ENCODE data around the gene RFTN1.

The RFTN1 gene

GRCh38 chr3:16513141-16514020, at the start of gene RFTN1:
Gene RFTN1, minus strand, starts transcription at chr3:16513699. Its CDS starts 19,830 bp downstream, at chr3:16493869.
- H3K27ac Mint-ChIP-seq (ENCODE audit: low read depth) = peak within 1 kb of the TSS; percentile 99
- H3K36me3 Mint-ChIP-seq (ENCODE audit: insufficient read depth) = peaks cover 28% of the 10 kb centered on the region
- peaks cover 72% of the 10 kb centered on the region for H3K4me1 Mint-ChIP-seq
- no peaks in the 10 kb centered on the region for H3K9me3 Mint-ChIP-seq
- ATAC-seq (replicated peaks; ENCODE audit: extremely low read depth, poor library complexity, severe bottlenecking) = no peak
- H3K4me3 Mint-ChIP-seq = peak within 1 kb of the TSS; percentile 97
- H3K27me3 Mint-ChIP-seq = no peaks in the 10 kb centered on the region
- peak; percentile 26 to 44 for DNase-seq (ENCODE audit: low spot score in 2 of 2)

DNA sequence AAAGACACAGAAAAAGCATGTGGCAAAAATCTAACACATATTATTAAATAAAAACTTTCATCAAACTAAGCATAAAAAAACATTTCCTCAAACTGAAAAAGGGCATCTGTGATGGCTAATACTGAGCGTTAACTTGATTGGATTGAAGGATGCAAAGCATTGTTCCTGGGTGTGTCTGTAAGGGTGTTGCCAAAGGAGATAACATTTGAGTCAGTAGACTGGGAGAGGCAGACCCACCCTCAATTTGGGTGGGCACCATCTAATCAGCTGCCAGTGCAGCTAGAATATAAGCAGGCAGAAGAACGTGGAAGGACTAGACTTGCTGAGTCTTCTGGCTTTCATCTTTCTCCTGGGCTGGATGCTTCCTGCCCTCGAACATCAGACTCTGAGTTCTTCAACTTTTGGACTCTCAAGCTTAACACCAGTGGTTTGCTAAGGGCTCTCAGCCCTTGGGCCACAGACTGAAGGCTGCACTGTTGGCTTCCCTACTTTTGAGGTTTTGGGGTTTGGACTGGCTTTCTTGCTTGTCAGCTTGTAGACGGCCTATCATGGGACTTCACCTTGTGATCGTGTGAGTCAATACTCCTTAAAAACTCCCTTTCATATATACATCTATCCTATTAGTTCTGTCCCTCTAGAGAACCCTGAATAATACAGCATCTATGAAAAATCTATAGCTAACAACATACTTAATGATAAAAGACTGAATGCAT, 46.3 kb upstream of the RFTN1 start:
- DNase-seq (ENCODE audit: low spot score in 2 of 2) = no peak
- H3K27ac Mint-ChIP-seq (ENCODE audit: low read depth) = no peak overlapping the region
- no peaks in the 10 kb centered on the region for H3K36me3 Mint-ChIP-seq (ENCODE audit: insufficient read depth)
- H3K27me3 Mint-ChIP-seq = peaks cover 10% of the 10 kb centered on the region
- no peak for ATAC-seq (replicated peaks; ENCODE audit: extremely low read depth, poor library complexity, severe bottlenecking)
- H3K4me3 Mint-ChIP-seq = no peak overlapping the region
- H3K9me3 Mint-ChIP-seq = no peaks in the 10 kb centered on the region
- H3K4me1 Mint-ChIP-seq = no peaks in the 10 kb centered on the region

- H3K4me1 Mint-ChIP-seq = no peaks in the 10 kb centered on the region
- ATAC-seq (replicated peaks; ENCODE audit: extremely low read depth, poor library complexity, severe bottlenecking) (no peak), DNase-seq (ENCODE audit: low spot score in 2 of 2) (no peak)
- H3K36me3 Mint-ChIP-seq (ENCODE audit: insufficient read depth) = no peaks in the 10 kb centered on the region
- H3K27ac Mint-ChIP-seq (ENCODE audit: low read depth) = no peak overlapping the region
- no peak overlapping the region for H3K4me3 Mint-ChIP-seq
- H3K9me3 Mint-ChIP-seq = no peaks in the 10 kb centered on the region
- H3K27me3 Mint-ChIP-seq = peaks cover 10% of the 10 kb centered on the region
Measured at GRCh38 chr3:16554126-16554525, 40.6 kb upstream of the RFTN1 start.

DNA sequence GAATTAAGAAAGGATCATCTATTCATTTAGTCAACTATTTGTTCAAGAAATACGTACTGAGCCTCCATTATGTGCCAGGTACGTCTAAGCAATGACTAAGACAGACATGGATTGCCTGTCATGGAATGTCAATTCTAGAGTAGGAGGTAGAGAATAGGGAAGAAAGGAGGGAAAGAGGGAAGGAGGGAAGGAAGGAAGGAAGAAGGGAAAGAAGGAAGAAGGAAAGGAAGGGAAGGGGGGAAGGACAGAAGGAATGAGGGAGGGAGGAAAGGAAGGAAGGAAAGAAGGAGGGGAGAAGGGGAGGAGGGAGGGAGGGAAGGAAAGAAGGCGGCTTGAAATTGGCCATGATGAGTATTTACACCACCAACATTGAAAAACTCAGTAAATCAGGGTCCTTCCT, 39.3 kb upstream of the RFTN1 start:
- Mint-ChIP-seq H3K4me3 (no peak overlapping the region), H3K27ac (ENCODE audit: low read depth) (no peak overlapping the region), H3K4me1 (no peaks in the 10 kb centered on the region), H3K36me3 (ENCODE audit: insufficient read depth) (no peaks in the 10 kb centered on the region), H3K9me3 (no peaks in the 10 kb centered on the region), H3K27me3 (peaks cover 2% of the 10 kb centered on the region)
- DNase-seq (ENCODE audit: low spot score in 2 of 2) = no peak
- ATAC-seq (replicated peaks; ENCODE audit: extremely low read depth, poor library complexity, severe bottlenecking) = no peak

DNA sequence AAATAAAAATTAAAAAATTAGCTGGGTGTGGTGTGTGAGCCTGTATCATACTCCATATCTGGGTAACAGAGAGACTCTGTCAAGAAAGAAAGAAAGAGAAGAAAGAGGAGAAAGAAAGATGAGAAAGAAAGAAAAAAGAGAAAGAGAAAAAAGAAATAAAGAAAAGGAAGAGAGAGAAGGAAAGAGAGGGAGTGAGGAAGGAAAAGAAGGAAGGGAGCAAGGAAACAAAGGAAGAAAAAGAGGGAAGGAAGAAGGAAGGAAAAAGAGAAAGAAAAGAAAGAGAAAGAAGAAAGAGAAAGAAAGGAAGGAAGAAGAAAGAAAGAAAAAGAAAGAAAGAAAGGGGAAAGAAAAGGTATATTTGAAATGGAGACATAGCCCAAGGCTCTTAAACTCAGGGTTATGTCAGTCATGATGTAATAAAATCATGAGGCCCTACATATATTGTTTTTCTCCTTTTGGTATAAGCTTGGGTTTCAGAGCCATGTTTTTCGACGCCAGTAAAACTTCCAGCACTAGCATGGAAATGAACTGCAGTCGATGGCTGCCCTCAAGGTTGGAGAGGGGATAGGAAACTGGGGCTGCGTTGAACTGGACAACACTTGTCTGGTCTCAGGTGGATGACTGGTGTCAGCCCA, 38.0 kb upstream of the RFTN1 start:
- Mint-ChIP-seq H3K27ac (ENCODE audit: low read depth) (peak overlapping the region; percentile 92), H3K4me3 (no peak overlapping the region), H3K9me3 (no peaks in the 10 kb centered on the region), H3K27me3 (no peaks in the 10 kb centered on the region), H3K4me1 (peaks cover 3% of the 10 kb centered on the region), H3K36me3 (ENCODE audit: insufficient read depth) (no peaks in the 10 kb centered on the region)
- ATAC-seq (replicated peaks; ENCODE audit: extremely low read depth, poor library complexity, severe bottlenecking) (no peak), DNase-seq (ENCODE audit: low spot score in 2 of 2) (no peak)

GRCh38 chr3:16550676-16551341, 37.3 kb upstream of the RFTN1 start:
- H3K4me3 Mint-ChIP-seq = no peak overlapping the region

DNA sequence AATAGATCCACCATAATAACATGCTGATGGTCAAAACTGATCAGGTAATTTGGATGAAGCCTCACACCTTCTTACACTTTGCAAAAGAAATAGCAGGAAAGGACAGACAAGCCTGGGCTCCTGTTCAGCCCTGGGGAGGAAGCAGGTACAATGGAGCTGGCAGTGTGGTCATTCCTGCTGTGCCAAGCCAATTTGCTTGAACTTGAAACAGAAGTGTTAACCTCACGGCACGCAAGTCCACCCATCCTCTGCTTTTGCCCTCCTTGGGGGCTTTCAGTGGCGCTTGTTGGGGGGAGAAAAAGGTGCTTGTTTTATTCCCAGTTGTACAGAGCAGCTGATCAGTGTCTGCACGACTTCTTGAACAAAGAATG, 36.8 kb upstream of the RFTN1 start:
- Mint-ChIP-seq H3K27me3 (no peaks in the 10 kb centered on the region), H3K4me1 (peaks cover 14% of the 10 kb centered on the region), H3K9me3 (no peaks in the 10 kb centered on the region)

More at GRCh38 chr3:16550676-16551341, 37.3 kb upstream of the RFTN1 start:
- Mint-ChIP-seq H3K36me3 (ENCODE audit: insufficient read depth) (no peaks in the 10 kb centered on the region), H3K4me1 (peaks cover 9% of the 10 kb centered on the region), H3K9me3 (no peaks in the 10 kb centered on the region), H3K27me3 (no peaks in the 10 kb centered on the region), H3K27ac (ENCODE audit: low read depth) (peak overlapping the region; percentile 92)
- peak; percentile 56 to 73 for DNase-seq (ENCODE audit: low spot score in 2 of 2)
- ATAC-seq (replicated peaks; ENCODE audit: extremely low read depth, poor library complexity, severe bottlenecking) = peak; percentile 97

GRCh38 chr3:16548721-16549120, 35.2 kb upstream of the RFTN1 start:
- Mint-ChIP-seq H3K27me3 (no peaks in the 10 kb centered on the region), H3K4me3 (no peak overlapping the region), H3K9me3 (no peaks in the 10 kb centered on the region), H3K4me1 (peaks cover 14% of the 10 kb centered on the region), H3K36me3 (ENCODE audit: insufficient read depth) (no peaks in the 10 kb centered on the region), H3K27ac (ENCODE audit: low read depth) (no peak overlapping the region)
- DNase-seq (ENCODE audit: low spot score in 2 of 2) = no peak
- ATAC-seq (replicated peaks; ENCODE audit: extremely low read depth, poor library complexity, severe bottlenecking) = no peak

More for the DNA sequence above, 36.8 kb upstream of the RFTN1 start:
- DNase-seq (ENCODE audit: low spot score in 2 of 2) (no peak), ATAC-seq (replicated peaks; ENCODE audit: extremely low read depth, poor library complexity, severe bottlenecking) (no peak)
- H3K4me3 Mint-ChIP-seq = no peak overlapping the region
- H3K27ac Mint-ChIP-seq (ENCODE audit: low read depth) = no peak overlapping the region
- no peaks in the 10 kb centered on the region for H3K36me3 Mint-ChIP-seq (ENCODE audit: insufficient read depth)

GRCh38 chr3:16547561-16548357, 34.3 kb upstream of the RFTN1 start:
- no peak for ATAC-seq (replicated peaks; ENCODE audit: extremely low read depth, poor library complexity, severe bottlenecking)
- H3K4me1 Mint-ChIP-seq = peaks cover 14% of the 10 kb centered on the region
- H3K27me3 Mint-ChIP-seq = no peaks in the 10 kb centered on the region
- no peaks in the 10 kb centered on the region for H3K36me3 Mint-ChIP-seq (ENCODE audit: insufficient read depth)
- no peak overlapping the region for H3K27ac Mint-ChIP-seq (ENCODE audit: low read depth)
- no peaks in the 10 kb centered on the region for H3K9me3 Mint-ChIP-seq
- no peak for DNase-seq (ENCODE audit: low spot score in 2 of 2)
- H3K4me3 Mint-ChIP-seq = no peak overlapping the region

DNA sequence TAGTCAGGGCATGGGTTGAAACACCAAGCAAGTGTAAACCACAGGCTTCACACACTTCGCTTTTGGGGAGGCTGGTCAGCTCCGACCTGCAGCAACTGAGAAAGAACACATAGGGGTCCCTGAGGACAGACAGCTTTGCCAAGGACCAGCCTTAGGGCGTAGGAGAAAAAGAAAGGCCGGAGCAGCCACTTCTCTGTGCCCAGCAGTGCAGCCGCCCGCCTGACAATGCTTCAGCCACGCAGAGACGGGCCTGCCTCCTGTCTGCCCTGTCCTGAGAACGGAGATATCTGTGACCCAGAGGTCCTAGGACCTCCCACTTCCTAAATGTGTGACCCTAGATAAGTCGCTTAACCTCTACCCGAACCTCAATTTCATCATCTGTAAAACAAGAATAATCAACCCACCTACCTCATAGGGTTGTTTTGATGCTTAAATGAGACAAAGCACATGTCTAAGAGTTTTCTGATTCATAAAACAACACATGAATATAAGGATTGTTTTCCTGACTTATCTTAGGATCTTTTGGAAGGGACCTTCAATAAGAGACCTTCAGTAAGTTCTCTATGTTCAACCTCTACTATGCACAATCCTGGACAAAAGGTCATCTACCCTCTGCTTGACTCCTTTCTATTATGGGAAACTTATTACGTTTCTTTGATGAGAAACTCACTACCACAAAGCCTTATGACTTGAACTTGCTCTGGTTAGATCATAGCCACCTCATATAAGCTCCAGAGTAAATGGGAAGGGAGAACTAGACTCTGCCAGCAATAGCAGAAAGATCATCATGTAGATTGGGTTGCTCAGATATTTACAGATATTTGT, 32.9 kb upstream of the RFTN1 start:
- Mint-ChIP-seq H3K27me3 (no peaks in the 10 kb centered on the region), H3K27ac (ENCODE audit: low read depth) (no peak overlapping the region), H3K36me3 (ENCODE audit: insufficient read depth) (no peaks in the 10 kb centered on the region), H3K9me3 (no peaks in the 10 kb centered on the region), H3K4me1 (peaks cover 14% of the 10 kb centered on the region), H3K4me3 (no peak overlapping the region)
- no peak for ATAC-seq (replicated peaks; ENCODE audit: extremely low read depth, poor library complexity, severe bottlenecking)
- no peak for DNase-seq (ENCODE audit: low spot score in 2 of 2)

GRCh38 chr3:16545413-16546185, 32.1 kb upstream of the RFTN1 start:
- no peak overlapping the region for H3K27ac Mint-ChIP-seq (ENCODE audit: low read depth)
- no peak for DNase-seq (ENCODE audit: low spot score in 2 of 2)
- H3K4me1 Mint-ChIP-seq = peaks cover 14% of the 10 kb centered on the region
- no peak overlapping the region for H3K4me3 Mint-ChIP-seq
- no peak for ATAC-seq (replicated peaks; ENCODE audit: extremely low read depth, poor library complexity, severe bottlenecking)
- no peaks in the 10 kb centered on the region for H3K36me3 Mint-ChIP-seq (ENCODE audit: insufficient read depth)
- no peaks in the 10 kb centered on the region for H3K9me3 Mint-ChIP-seq
- no peaks in the 10 kb centered on the region for H3K27me3 Mint-ChIP-seq
